Neutrophil (primary cell): ENCODE measurements around the gene LGALS9.
"Not testable (repeated sequence)": the region's sequence is repeated elsewhere in the genome, so short reads cannot be mapped to it uniquely, and the experiment has no call there.

Experiments
- H3K27ac ChIP-seq: fragments of 200-600 bp; sonication (generic); 2 replicates; pipeline ENCODE4 v1.5.1; 2016; ENCODE audit warnings: mild to moderate bottlenecking, moderate library complexity
- H3K27me3 ChIP-seq: fragments of 200-600 bp; sonication (generic); 2 replicates; pipeline ENCODE4 v1.6.0; 2016; ENCODE audit warnings: mild to moderate bottlenecking
- H3K36me3 ChIP-seq: fragments of 200-600 bp; sonication (generic); 2 replicates; pipeline ENCODE4 v1.5.1; 2017
- H3K4me1 ChIP-seq, 2 experiments: fragments of 200-600 bp in 1 of 2; sonication (generic) in 1 of 2; 1 replicate in 1 of 2; 2 replicates in 1 of 2; pipeline versions ENCODE4 v1.5.1 to v1.6.1; 2013 to 2016; ENCODE audit warnings: low read depth in 1 of 2, low read length in 1 of 2, mild to moderate bottlenecking in 1 of 2, moderate library complexity in 1 of 2; ENCODE audit not compliant: control insufficient read depth in 1 of 2, insufficient read depth in 1 of 2
- H3K4me3 ChIP-seq, 2 experiments: fragments of 200-600 bp in 1 of 2; sonication (generic) in 1 of 2; 1 replicate in 1 of 2; 2 replicates in 1 of 2; pipeline ENCODE4 v1.5.1; 2013 to 2016; ENCODE audit warnings: low read depth in 1 of 2, low read length in 1 of 2, mild to moderate bottlenecking in 1 of 2, moderate library complexity in 1 of 2
- H3K9me3 ChIP-seq: fragments of 200-600 bp; sonication (generic); 2 replicates; pipeline ENCODE4 v1.5.1; 2016
- TF ChIP-seq, protein P1 (sequence below): fragments of 200-600 bp; sonication (generic); IDR thresholded peaks from 2 replicates; pipeline ENCODE4 v1.5.1; 2016; ENCODE audit warnings: antibody characterized with exemption

The LGALS9 gene

DNA sequence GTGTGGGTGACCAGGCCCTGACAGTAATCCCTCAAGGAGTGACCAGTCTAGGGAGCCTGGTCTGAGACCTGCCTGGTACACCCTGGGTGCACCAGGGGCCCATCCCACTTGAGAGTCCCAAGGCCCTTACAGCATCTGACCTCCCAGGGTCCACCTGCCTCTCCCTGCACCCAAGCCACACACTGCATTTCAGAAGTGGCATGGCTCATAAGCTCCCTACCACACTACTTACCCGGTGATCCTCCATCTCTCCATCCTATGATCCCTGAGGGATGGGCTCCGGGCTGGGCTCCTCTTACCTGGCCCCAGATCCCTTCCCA, 40.6 kb downstream of the LGALS9 start:
- TF ChIP-seq, protein P1, sequence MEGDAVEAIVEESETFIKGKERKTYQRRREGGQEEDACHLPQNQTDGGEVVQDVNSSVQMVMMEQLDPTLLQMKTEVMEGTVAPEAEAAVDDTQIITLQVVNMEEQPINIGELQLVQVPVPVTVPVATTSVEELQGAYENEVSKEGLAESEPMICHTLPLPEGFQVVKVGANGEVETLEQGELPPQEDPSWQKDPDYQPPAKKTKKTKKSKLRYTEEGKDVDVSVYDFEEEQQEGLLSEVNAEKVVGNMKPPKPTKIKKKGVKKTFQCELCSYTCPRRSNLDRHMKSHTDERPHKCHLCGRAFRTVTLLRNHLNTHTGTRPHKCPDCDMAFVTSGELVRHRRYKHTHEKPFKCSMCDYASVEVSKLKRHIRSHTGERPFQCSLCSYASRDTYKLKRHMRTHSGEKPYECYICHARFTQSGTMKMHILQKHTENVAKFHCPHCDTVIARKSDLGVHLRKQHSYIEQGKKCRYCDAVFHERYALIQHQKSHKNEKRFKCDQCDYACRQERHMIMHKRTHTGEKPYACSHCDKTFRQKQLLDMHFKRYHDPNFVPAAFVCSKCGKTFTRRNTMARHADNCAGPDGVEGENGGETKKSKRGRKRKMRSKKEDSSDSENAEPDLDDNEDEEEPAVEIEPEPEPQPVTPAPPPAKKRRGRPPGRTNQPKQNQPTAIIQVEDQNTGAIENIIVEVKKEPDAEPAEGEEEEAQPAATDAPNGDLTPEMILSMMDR, result no peak
- no peaks in the 10 kb centered on the region for H3K9me3 ChIP-seq
- H3K4me1 ChIP-seq, result no peaks in the 10 kb centered on the region
- no peak overlapping the region for H3K4me3 ChIP-seq
- no peak overlapping the region for H3K27ac ChIP-seq
- H3K36me3 ChIP-seq, result no peaks in the 10 kb centered on the region
- no peaks in the 10 kb centered on the region for H3K27me3 ChIP-seq

DNA sequence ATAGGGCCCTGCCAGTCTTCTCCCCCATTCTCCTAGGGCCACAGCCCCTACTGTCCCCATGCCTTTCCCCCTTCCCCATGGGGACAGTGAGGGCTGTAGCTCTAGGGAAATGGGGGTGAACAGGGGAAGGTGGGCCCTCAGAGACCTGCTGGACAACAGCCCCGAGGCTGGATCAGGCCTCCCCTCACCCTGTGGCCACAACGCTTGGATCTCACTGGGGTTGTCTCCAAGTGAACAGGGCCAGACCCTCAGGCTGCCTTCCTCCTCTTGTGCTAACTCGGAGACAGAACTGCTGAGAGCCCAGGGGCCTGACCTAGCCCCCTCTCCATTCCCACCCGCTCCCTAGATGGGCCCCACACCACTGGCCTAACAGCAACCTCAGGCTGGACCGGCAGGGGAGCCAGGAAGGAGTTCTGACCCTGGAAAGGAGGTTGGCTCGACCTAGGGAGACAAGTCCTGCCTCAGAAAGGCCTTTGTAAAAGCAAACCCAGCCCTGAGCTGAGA, 41.0 kb downstream of the LGALS9 start:
- not testable (repeated sequence) for H3K9me3 ChIP-seq, H3K27me3 ChIP-seq, H3K4me1 ChIP-seq, H3K36me3 ChIP-seq, H3K4me3 ChIP-seq, H3K27ac ChIP-seq

DNA sequence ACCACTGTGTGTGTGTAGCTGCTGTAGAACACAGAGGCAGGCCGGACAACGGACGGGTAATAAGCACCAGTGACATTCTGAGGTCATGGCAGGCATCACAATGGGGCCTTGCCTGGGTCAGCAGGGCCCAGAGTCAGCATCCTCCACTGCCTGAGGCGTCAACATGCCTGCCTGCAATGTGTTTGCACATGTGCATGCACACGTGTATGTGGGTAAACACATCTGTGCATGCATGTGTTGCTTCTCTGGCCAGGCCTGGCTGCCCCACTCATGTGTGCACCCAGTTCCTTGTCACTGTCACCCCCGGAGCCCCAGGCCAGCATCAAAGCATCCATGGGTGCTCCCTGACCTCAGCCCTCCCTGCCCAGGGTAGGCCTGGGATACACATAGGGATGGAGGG, 43.3 kb downstream of the LGALS9 start:
- no peaks in the 10 kb centered on the region for H3K36me3 ChIP-seq
- H3K27me3 ChIP-seq, result no peaks in the 10 kb centered on the region
- no peaks in the 10 kb centered on the region for H3K4me1 ChIP-seq
- H3K27ac ChIP-seq, result no peak overlapping the region
- TF ChIP-seq, protein P1, result no peak
- no peaks in the 10 kb centered on the region for H3K9me3 ChIP-seq
- no peak overlapping the region for H3K4me3 ChIP-seq

DNA sequence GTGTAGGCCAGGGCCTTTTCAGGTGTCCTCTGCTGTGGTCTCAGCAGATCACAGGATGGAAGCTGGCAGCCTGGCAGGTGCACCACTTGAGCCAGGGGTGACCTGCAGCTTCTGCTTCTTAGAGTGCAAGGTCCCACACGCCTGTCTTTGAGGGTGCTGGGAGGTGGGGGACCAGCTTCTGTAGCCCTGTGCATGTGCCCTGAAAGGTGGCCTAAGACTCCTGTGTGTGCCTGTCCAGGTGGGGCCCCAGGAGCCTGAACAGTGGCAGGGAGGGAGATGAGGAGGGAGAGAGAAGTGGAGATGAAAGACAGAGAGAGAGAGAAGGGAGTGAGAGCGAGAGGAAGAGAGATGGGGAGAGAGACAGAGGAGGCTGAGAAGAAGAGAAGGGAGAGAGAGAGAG, 46.2 kb downstream of the LGALS9 start:
- no peaks in the 10 kb centered on the region for H3K4me1 ChIP-seq
- H3K27me3 ChIP-seq, result peaks cover 8% of the 10 kb centered on the region
- no peaks in the 10 kb centered on the region for H3K9me3 ChIP-seq
- TF ChIP-seq, protein P1, result no peak
- H3K36me3 ChIP-seq, result no peaks in the 10 kb centered on the region
- H3K27ac ChIP-seq, result no peak overlapping the region
- no peak overlapping the region for H3K4me3 ChIP-seq

DNA sequence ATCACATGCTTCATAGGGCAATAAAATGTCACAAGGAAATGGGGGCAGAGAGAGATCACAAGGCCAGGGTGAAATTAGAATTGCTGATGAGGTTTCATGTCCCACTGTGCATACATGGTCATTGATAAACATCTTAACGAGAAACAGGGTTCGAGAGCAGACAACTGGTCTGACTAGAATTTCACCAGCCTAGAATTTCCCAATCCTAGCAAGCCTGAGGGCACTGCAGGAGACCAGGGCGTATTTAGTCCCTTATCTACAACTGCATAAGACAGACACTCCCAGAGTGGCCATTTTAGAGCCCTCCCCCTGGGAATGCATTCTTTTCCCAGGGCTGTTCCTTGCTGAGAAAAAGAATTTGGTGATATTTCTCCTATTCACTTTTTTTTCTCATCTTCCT, 55.3 kb downstream of the LGALS9 start:
- H3K4me1 ChIP-seq, H3K36me3 ChIP-seq, H3K4me3 ChIP-seq, H3K9me3 ChIP-seq, H3K27ac ChIP-seq: not testable (repeated sequence)
- peaks cover 14% of the 10 kb centered on the region for H3K27me3 ChIP-seq

DNA sequence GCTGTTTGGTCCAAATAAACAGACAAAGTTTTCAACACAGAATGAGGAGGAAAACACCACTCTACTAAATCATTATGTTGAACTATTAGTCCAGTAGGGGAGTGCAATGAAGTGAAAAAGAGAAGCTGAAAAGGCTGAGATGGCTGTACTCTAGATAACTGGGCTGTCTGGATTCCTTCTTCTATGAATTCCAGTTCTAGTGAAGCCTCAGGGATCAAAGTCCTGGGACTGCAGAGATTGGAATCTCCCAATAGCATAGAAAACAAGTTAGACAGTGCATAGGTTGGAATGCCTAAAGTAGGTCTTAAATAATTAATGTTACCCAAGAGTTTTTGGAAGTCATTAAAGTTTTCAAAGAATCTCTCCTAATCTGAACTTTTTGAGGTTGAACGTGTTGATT, 59.9 kb downstream of the LGALS9 start:
- TF ChIP-seq, protein P1, result no peak

DNA sequence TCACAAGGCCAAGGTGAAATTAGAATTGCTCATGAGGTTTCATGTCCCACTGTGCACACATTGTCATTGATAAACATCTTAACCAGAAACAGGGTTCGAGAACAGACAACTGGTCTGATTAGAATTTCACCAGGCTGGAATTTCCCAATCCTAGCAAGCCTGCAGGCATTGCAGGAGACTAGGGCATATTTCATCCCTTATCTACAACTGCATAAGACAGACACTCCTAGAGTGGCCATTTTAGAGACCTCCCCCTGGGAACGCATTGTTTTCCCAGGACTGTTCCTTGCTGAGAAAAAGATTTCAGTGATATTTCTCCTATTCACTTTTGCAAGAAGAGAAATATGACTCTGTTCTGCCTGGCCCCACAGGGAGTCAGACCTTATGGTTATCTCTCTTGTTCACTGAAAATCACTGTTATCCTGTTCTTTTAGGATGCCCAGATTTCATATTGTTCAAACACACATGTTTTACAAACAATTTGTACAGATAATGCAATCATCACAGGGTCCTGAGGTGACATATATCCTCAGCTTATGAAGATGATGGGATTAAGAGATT, 64.3 kb downstream of the LGALS9 start:
- H3K4me1 ChIP-seq, H3K36me3 ChIP-seq, H3K27me3 ChIP-seq, H3K27ac ChIP-seq, H3K4me3 ChIP-seq: not testable (repeated sequence)
- peaks cover 12% of the 10 kb centered on the region for H3K9me3 ChIP-seq

More for the DNA sequence above, 59.9 kb downstream of the LGALS9 start:
- Histone ChIP-seq H3K36me3 (no peaks in the 10 kb centered on the region), H3K27me3 (peaks cover 9% of the 10 kb centered on the region), H3K4me1 (no peaks in the 10 kb centered on the region), H3K27ac (no peak overlapping the region), H3K4me3 (no peak overlapping the region), H3K9me3 (peaks cover 10% of the 10 kb centered on the region)
